Right lobe of liver (tissue), 6 donors: ENCODE data around the gene ZSCAN21. TPM values are rescaled to one million over a fixed set of nuclear protein-coding genes. Genes with fewer than 3 reads are reported as not detected.
A peak's percentile ranks its signal among the peaks of the same experiment; 100 is the strongest.

Source experiments
- ATAC-seq, 4 donors: fragments of 200-7000 bp; cut with Tn5 transposase; one replicate each; pipeline ENCODE4 v1.9.1; 2020; ENCODE audit warnings: mild to moderate bottlenecking in 4 of 4, moderate library complexity in 4 of 4
- DNase-seq, 3 donors: peaks; one replicate each; pipeline ENCODE4 v3.0.0-alpha.2; 2020
- H3K27ac ChIP-seq, 3 donors: fragments of 200-600 bp; one replicate each; pipeline ENCODE4 v1.8.0; 2022
- H3K27me3 ChIP-seq, 2 donors: fragments of 200-600 bp; one replicate each; pipeline ENCODE4 v1.8.0; 2022
- H3K36me3 ChIP-seq, 4 donors: fragments of 200-600 bp; sonication (generic) in 1 of 4; one replicate each; pipeline versions ENCODE4 v1.5.1 to v1.8.0; 2017 to 2022; ENCODE audit warnings: control low read depth in 1 of 4
- H3K4me1 ChIP-seq, 4 donors: fragments of 200-600 bp; sonication (generic) in 1 of 4; one replicate each; pipeline versions ENCODE4 v1.5.1 to v1.8.0; 2017 to 2022; ENCODE audit warnings: control low read depth in 1 of 4
- H3K4me3 ChIP-seq, 3 donors: fragments of 200-600 bp; one replicate each; pipeline ENCODE4 v1.8.0; 2022
- H3K9me3 ChIP-seq, 4 donors: fragments of 200-600 bp; sonication (generic) in 1 of 4; one replicate each; pipeline versions ENCODE4 v1.5.1 to v1.8.0; 2017 to 2022; ENCODE audit warnings: control low read depth in 1 of 4
- POLR2A ChIP-seq: fragments of 450-650 bp; IDR thresholded peaks from one replicate; pipeline ENCODE4 v1.6.1; 2017; ENCODE audit warnings: antibody characterized with exemption, mild to moderate bottlenecking
- WGBS: methylation state at CpG from one replicate; pipeline ENCODE4 v1.1.6; 2018; ENCODE audit warnings: low coverage, low lambda C conversion rate; ENCODE audit not compliant: insufficient coverage; ENCODE audit errors: missing lambda C conversion rate; 5-methylcytosine and 5-hydroxymethylcytosine counted together
- intact Hi-C, 2 donors: fragments of 100-400 bp; cut with DNase I; formaldehyde crosslinking; loops; one replicate each; pipeline versions ENCODE4 v1.11.2 to v1.14.1; 2022
- total RNA-seq, 6 experiments: library from RNA; depleted of rRNA in 2 of 6; stranded (reverse); fragments of >200 nt in 2 of 6; fragmentation: NEBNext Ultra II Directional in 3 of 6; extraction: Animal tissue kit (Norgen Biotek cat#: 25700) in 3 of 6; gene quantifications; one replicate each; pipeline versions ENCODE4 v1.1.0 to v1.2.4, GENCODE V29; 2016 to 2023
- TF ChIP-seq, protein P1 (sequence below), 4 donors: fragments of 200-600 bp in 3 of 4; fragments of 450-650 bp in 1 of 4; IDR thresholded peaks; one replicate each; pipeline versions ENCODE4 v1.5.1 to v1.8.0; 2016 to 2022; ENCODE audit warnings: antibody characterized with exemption in 4 of 4, mild to moderate bottlenecking in 2 of 4
- donor health status: DM: no; HTN: yes; CAD: no.
- donor health status: DM: no; HTN: no; CAD: no.
- donor health status: DM: no; HTN: no; CAD: no.
- donor health status: DM: no; HTN: yes; CAD: no.
- donor health status: DM: no; HTN: yes; CAD: no.

The ZSCAN21 gene
- total RNA-seq, 6 experiments from 2014 or later, result 4.3 to 8.1 (median 5.7) TPM

DNA sequence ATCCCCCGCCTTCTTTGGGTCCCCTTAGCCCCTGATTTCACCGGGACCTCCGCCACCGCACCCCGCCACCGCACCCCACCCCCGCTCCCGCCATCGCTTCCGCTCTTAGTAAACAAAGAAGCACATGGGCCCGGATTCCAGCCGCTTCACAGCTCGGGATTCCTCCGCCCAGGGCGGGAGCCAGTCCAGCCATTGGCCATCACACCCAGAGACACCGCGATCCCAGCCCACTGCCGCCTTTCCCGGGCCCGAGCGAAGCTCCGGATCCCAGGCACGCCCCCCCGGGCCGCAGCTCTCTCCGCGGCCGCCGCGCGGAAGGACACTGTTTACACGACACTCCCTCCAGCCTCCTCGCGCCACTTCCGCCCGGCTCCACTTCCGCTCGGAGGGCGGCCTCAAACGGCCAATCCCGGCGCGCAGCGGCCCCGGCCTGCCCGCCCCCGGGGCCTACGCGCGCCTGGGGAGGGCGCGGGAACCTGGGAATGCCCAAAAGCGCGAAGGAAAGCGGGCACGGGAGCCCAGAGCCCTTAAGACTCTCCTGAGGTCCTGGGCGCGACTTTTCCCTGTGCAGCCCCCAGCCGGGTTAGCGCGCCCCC lies 50.9 kb downstream of the ZSCAN21 start:
- intact Hi-C loops, result no loop called here
- Histone ChIP-seq H3K27me3 (no peaks in the 10 kb centered on the region), H3K27ac (peak overlapping the region; percentile 67 to 90 (median 83)), H3K4me3 (peak overlapping the region; percentile 80 to 93 (median 84)), H3K4me1 (peaks cover 0 to 6% (median 0%) of the 10 kb centered on the region in 4 donors), H3K36me3 (peaks cover 8 to 41% (median 30%) of the 10 kb centered on the region in 4 donors), H3K9me3 (no peaks in the 10 kb centered on the region)
- ATAC-seq, result peak; percentile 82 to 92 (median 88)
- TF ChIP-seq POLR2A, result no peak
- TF ChIP-seq, protein P1, sequence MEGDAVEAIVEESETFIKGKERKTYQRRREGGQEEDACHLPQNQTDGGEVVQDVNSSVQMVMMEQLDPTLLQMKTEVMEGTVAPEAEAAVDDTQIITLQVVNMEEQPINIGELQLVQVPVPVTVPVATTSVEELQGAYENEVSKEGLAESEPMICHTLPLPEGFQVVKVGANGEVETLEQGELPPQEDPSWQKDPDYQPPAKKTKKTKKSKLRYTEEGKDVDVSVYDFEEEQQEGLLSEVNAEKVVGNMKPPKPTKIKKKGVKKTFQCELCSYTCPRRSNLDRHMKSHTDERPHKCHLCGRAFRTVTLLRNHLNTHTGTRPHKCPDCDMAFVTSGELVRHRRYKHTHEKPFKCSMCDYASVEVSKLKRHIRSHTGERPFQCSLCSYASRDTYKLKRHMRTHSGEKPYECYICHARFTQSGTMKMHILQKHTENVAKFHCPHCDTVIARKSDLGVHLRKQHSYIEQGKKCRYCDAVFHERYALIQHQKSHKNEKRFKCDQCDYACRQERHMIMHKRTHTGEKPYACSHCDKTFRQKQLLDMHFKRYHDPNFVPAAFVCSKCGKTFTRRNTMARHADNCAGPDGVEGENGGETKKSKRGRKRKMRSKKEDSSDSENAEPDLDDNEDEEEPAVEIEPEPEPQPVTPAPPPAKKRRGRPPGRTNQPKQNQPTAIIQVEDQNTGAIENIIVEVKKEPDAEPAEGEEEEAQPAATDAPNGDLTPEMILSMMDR (IDR thresholded peaks at IDR 0.05), result no peak
- WGBS, result 0% methylated on average over 31 of the region's 61 CpGs
- DNase-seq, result peak; percentile 95

DNA sequence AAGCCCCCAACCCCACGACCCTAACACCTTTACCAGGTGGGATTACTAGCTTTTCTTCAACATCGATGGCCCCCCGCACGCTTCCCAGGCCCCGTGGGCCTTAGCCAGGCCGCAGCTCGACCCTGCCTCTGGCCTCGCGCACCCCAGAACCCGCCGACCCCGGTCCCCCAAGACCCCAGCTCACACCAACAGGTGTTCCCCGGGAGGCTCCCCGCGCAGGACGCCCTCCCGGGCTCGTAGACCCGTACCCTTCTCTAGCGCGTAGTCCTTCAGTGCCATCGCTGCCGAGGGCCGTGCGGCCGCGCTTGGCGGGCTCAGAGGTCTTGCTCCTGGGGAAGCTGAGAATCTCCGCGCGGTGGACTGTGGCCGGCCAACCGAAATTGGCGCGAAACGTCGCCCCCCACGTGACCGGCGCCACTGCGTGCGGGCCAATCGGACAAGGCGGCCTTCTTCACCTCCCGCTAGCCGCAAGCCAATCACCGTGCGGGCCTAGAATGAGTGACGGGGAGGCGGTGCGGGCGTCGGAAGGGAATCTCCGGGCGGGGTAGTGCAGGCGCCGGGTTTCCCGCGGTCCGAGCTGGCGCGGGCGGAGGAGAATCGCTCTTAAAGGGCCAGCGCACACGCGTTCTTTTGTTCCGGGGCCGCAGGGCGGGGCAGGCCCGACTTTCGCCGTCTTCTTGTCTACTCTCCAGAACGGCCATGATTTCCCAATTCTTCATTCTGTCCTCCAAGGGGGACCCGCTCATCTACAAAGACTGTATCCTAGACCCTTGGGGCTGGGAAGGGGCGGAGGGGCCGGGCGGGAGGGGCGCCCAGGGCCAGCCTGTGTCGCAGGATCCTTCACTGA lies 51.7 kb downstream of the ZSCAN21 start, which contains the start of the genes AP4M1 and MCM7:
TSS of gene AP4M1 (plus strand) at position 628 of the 847 bp plus-strand sequence. CDS start at position 700, 72 bp downstream.
TSS of gene MCM7 (minus strand) at position 382 of the 847 bp plus-strand sequence. CDS start at position 279, 103 bp downstream.
- Histone ChIP-seq H3K36me3 (peaks cover 8 to 34% (median 23%) of the 10 kb centered on the region in 4 donors), H3K27me3 (no peaks in the 10 kb centered on the region), H3K27ac (peak within 1 kb of the TSS; percentile 80 to 90 (median 83)), H3K4me1 (peaks cover 0 to 6% (median 0%) of the 10 kb centered on the region in 4 donors), H3K9me3 (no peaks in the 10 kb centered on the region), H3K4me3 (peak within 1 kb of the TSS; percentile 80 to 93 (median 84))
- WGBS, result 0% methylated on average over 33 of the region's 80 CpGs
- peak; percentile 13 for TF ChIP-seq POLR2A
- TF ChIP-seq, protein P1 (IDR thresholded peaks at IDR 0.05), result no peak
- ATAC-seq, result peak; percentile 88 to 93 (median 92)
- intact Hi-C loops, result no loop called here
- peak; percentile 99 to 100 (median 99) for DNase-seq

- TF ChIP-seq, protein P1 (IDR thresholded peaks at IDR 0.05), result no peak
- TF ChIP-seq POLR2A, result no peak
- Histone ChIP-seq H3K9me3 (no peaks in the 10 kb centered on the region), H3K27me3 (no peaks in the 10 kb centered on the region), H3K4me3 (no peak overlapping the region), H3K36me3 (peaks cover 0 to 19% (median 8%) of the 10 kb centered on the region in 4 donors), H3K27ac (no peak overlapping the region), H3K4me1 (peaks cover 0 to 6% (median 0%) of the 10 kb centered on the region in 4 donors)
- DNase-seq (no peak), ATAC-seq (no peak)
- intact Hi-C loops, result no loop called here
- 71% methylated on average over 6 of the region's 17 CpGs for WGBS
Observed at GRCh38 chr7:100102950-100103840, 53.6 kb downstream of the ZSCAN21 start.

- TF ChIP-seq, protein P1 (IDR thresholded peaks at IDR 0.05), result no peak
- no peak for TF ChIP-seq POLR2A
- H3K36me3 ChIP-seq, result peaks cover 0 to 13% (median 0%) of the 10 kb centered on the region in 4 donors
- H3K27me3 ChIP-seq, result no peaks in the 10 kb centered on the region
- no peaks in the 10 kb centered on the region for H3K4me1 ChIP-seq
- intact Hi-C loops, result no loop called here
- no peaks in the 10 kb centered on the region for H3K9me3 ChIP-seq
- no peak overlapping the region for H3K27ac ChIP-seq
- DNase-seq, result no peak
- no CpG with 5 or more reads among the region's 4 CpGs for WGBS
- no peak overlapping the region for H3K4me3 ChIP-seq
- ATAC-seq, result no peak
Observed at GRCh38 chr7:100105534-100105933, 56.0 kb downstream of the ZSCAN21 start.
